H1 (cell line): Measurements from ENCODE around the gene NGEF. TPM values are rescaled to one million over a fixed set of nuclear protein-coding genes. Genes with fewer than 3 reads are reported as not detected.

ENCODE experiments used
- CTCF ChIA-PET: fragments of 300-600 bp; sonication (Branson Sonifier 250); formaldehyde crosslinking; loops from one replicate; lab custom pipeline; 2021; ENCODE audit not compliant: partially characterized antibody; lab: Charles Lee
- POLR2A ChIA-PET: fragments of 300-600 bp; sonication (Branson Sonifier 250); formaldehyde crosslinking; loops from one replicate; lab custom pipeline; 2021; ENCODE audit warnings: inconsistent platforms; ENCODE audit not compliant: partially characterized antibody; lab: Charles Lee
- DNase-seq, 2 experiments: peaks; one replicate each; pipeline versions ENCODE4 v3.0.0 to v3.0.0-alpha.2; 2010 to 2022; ENCODE audit warnings: low spot score in 2 of 2, low read depth in 1 of 2, mixed read lengths in 1 of 2
- FAIRE-seq: peaks from 2 replicates; lab custom pipeline; 2011; peaks lifted over from hg19 to GRCh38; lab: Jason Lieb, UNC
- H2AFZ ChIP-seq: 2 replicates; pipeline ENCODE4 v1.8.1; 2012; ENCODE audit warnings: low read length, inconsistent platforms
- H2AK5ac ChIP-seq: 2 replicates; pipeline ENCODE4 v1.6.1; 2013; ENCODE audit warnings: low read depth, low read length
- H2BK120ac ChIP-seq: replicated peaks from 2 replicates; pipeline ENCODE3; 2013; ENCODE audit warnings: low read depth, low read length, inconsistent platforms
- H2BK12ac ChIP-seq: 2 replicates; pipeline ENCODE4 v1.6.1; 2013; ENCODE audit warnings: low read depth, low read length
- H2BK15ac ChIP-seq: 2 replicates; pipeline ENCODE4 v1.6.1; 2013; ENCODE audit warnings: low read length
- H2BK20ac ChIP-seq: 2 replicates; pipeline ENCODE4 v1.6.1; 2013; ENCODE audit warnings: low read length
- H2BK5ac ChIP-seq: 2 replicates; pipeline ENCODE4 v1.6.1; 2013; ENCODE audit warnings: low read depth, low read length
- H3K14ac ChIP-seq: 2 replicates; pipeline ENCODE4 v1.6.1; 2013; ENCODE audit warnings: inconsistent platforms; ENCODE audit not compliant: insufficient read length
- H3K18ac ChIP-seq: 2 replicates; pipeline ENCODE4 v1.6.1; 2013; ENCODE audit warnings: low read length; ENCODE audit errors: extremely low read depth
- H3K23ac ChIP-seq: 2 replicates; pipeline ENCODE4 v1.6.1; 2013; ENCODE audit warnings: inconsistent platforms; ENCODE audit not compliant: insufficient read length
- H3K23me2 ChIP-seq: 2 replicates; pipeline ENCODE4 v1.6.1; 2013; ENCODE audit warnings: low read depth, low read length
- H3K27ac ChIP-seq: 2 replicates; pipeline ENCODE4 v1.6.1; 2011; ENCODE audit warnings: low read depth, low read length, inconsistent platforms
- H3K27me3 ChIP-seq, 4 experiments: replicated peaks in 1 of 4; 1 replicate in 1 of 4; 2 replicates in 3 of 4; pipeline versions ENCODE4 v1.6.1 to v1.8.1; 2011 to 2013; ENCODE audit warnings: low read length in 3 of 4, mild to moderate bottlenecking in 3 of 4, inconsistent platforms in 2 of 4, mixed read lengths in 2 of 4, moderate library complexity in 1 of 4; ENCODE audit not compliant: control insufficient read depth in 3 of 4, insufficient read depth in 3 of 4; ENCODE audit errors: extremely low read depth in 1 of 4
- H3K36me3 ChIP-seq, 4 experiments: 2 replicates each; pipeline versions ENCODE4 v1.6.1 to v1.8.1; 2011 to 2013; ENCODE audit warnings: mild to moderate bottlenecking in 4 of 4, low read length in 3 of 4, moderate library complexity in 2 of 4, control low read depth in 1 of 4, inconsistent platforms in 1 of 4; ENCODE audit not compliant: insufficient read depth in 4 of 4, control insufficient read depth in 2 of 4
- H3K4ac ChIP-seq: replicated peaks from 2 replicates; pipeline ENCODE3; 2013; ENCODE audit warnings: low read length, low read depth, mixed read lengths, inconsistent platforms; ENCODE audit not compliant: insufficient read length
- H3K4me1 ChIP-seq, 4 experiments: replicated peaks in 1 of 4; 1 replicate in 1 of 4; 2 replicates in 3 of 4; pipeline versions ENCODE4 v1.6.1 to v1.8.1; 2011 to 2013; ENCODE audit warnings: low read length in 3 of 4, inconsistent platforms in 2 of 4, mixed read lengths in 1 of 4; ENCODE audit not compliant: insufficient read depth in 4 of 4, control insufficient read depth in 3 of 4
- H3K4me2 ChIP-seq, 2 experiments: 2 replicates each; pipeline versions ENCODE4 v1.6.1 to v1.8.1; 2011 to 2013; ENCODE audit warnings: low read depth in 2 of 2, low read length in 2 of 2, control low read depth in 1 of 2, inconsistent platforms in 1 of 2, mild to moderate bottlenecking in 1 of 2; ENCODE audit not compliant: insufficient read depth in 1 of 2
- H3K4me3 ChIP-seq, 4 experiments: fragments of 200-600, 300-600 bp in 1 of 4; sonication (generic), shearing (Covaris generic), sonication (Bioruptor Twin) in 1 of 4; 2 replicates each; pipeline versions ENCODE4 v1.5.1 to v1.8.1; 2011 to 2016; ENCODE audit warnings: low read length in 4 of 4, low read depth in 3 of 4, control low read depth in 2 of 4, inconsistent platforms in 2 of 4, mild to moderate bottlenecking in 2 of 4, mixed read lengths in 1 of 4, moderate library complexity in 1 of 4; ENCODE audit not compliant: insufficient read depth in 2 of 4; ENCODE audit errors: extremely low read depth in 1 of 4
- H3K56ac ChIP-seq: replicated peaks from 2 replicates; pipeline ENCODE3; 2013; ENCODE audit warnings: low read depth, mild to moderate bottlenecking, mixed read lengths, low read length, inconsistent platforms; ENCODE audit not compliant: insufficient read length
- H3K79me1 ChIP-seq: 2 replicates; pipeline ENCODE4 v1.6.1; 2013; ENCODE audit warnings: low read depth, low read length, control low read depth
- H3K79me2 ChIP-seq, 2 experiments: 2 replicates each; pipeline versions ENCODE4 v1.6.1 to v1.8.1; 2012 to 2013; ENCODE audit warnings: low read length in 2 of 2, mild to moderate bottlenecking in 2 of 2, inconsistent platforms in 1 of 2; ENCODE audit not compliant: insufficient read depth in 2 of 2, control insufficient read depth in 1 of 2
- H3K9ac ChIP-seq, 4 experiments: replicated peaks in 1 of 4; 1 replicate in 1 of 4; 2 replicates in 3 of 4; pipeline versions ENCODE4 v1.6.1 to v1.8.1; 2011 to 2013; ENCODE audit warnings: low read depth in 3 of 4, low read length in 3 of 4, control low read depth in 2 of 4, mild to moderate bottlenecking in 2 of 4, moderate library complexity in 2 of 4, inconsistent platforms in 1 of 4; ENCODE audit errors: extremely low read depth in 1 of 4
- H3K9me3 ChIP-seq, 2 experiments: 2 replicates each; pipeline versions ENCODE4 v1.6.1 to v1.8.1; 2012 to 2013; ENCODE audit warnings: mild to moderate bottlenecking in 2 of 2, moderate library complexity in 2 of 2, control low read depth in 1 of 2, inconsistent platforms in 1 of 2, low read depth in 1 of 2, low read length in 1 of 2, mixed read lengths in 1 of 2; ENCODE audit not compliant: insufficient read depth in 2 of 2
- H4K20me1 ChIP-seq, 2 experiments: replicated peaks in 1 of 2; 2 replicates each; pipeline versions ENCODE3 to v1.8.1; 2011 to 2013; ENCODE audit warnings: inconsistent platforms in 2 of 2, low read length in 2 of 2, mild to moderate bottlenecking in 1 of 2; ENCODE audit not compliant: insufficient read depth in 2 of 2, control insufficient read depth in 1 of 2
- H4K5ac ChIP-seq: 2 replicates; pipeline ENCODE4 v1.6.1; 2013; ENCODE audit warnings: low read length, low read depth, mixed read lengths, inconsistent platforms; ENCODE audit not compliant: insufficient read length
- H4K8ac ChIP-seq: 2 replicates; pipeline ENCODE4 v1.8.0; 2013; ENCODE audit warnings: mild to moderate bottlenecking, moderate library complexity, low read length, inconsistent platforms; ENCODE audit not compliant: insufficient read depth; ENCODE audit errors: extremely low read depth
- H4K91ac ChIP-seq: replicated peaks from 2 replicates; pipeline ENCODE3; 2013; ENCODE audit warnings: low read length, mixed read lengths, inconsistent platforms; ENCODE audit not compliant: insufficient read length
- ATF2 ChIP-seq: IDR thresholded peaks from 2 replicates; pipeline ENCODE4 v1.6.1; 2012; ENCODE audit warnings: low read length, inconsistent platforms
- BRCA1 ChIP-seq: IDR thresholded peaks from 2 replicates; pipeline ENCODE4 v1.6.1; 2012; ENCODE audit warnings: low read depth, low read length, improper control_type of control experiment
- CEBPB ChIP-seq: IDR thresholded peaks from 2 replicates; pipeline ENCODE4 v1.6.1; 2012; ENCODE audit warnings: low read depth, low read length
- EGR1 ChIP-seq: IDR thresholded peaks from 2 replicates; pipeline ENCODE4 v1.6.1; 2011; ENCODE audit warnings: low read depth, low read length, borderline replicate concordance
- HDAC2 ChIP-seq, 2 experiments: fragments of 300-600 bp in 1 of 2; sonication (generic) in 1 of 2; IDR thresholded peaks; 2 replicates each; pipeline ENCODE4 v1.6.1; 2011 to 2012; ENCODE audit warnings: low read depth in 2 of 2, low read length in 2 of 2, mild to moderate bottlenecking in 2 of 2, moderate library complexity in 2 of 2, borderline replicate concordance in 1 of 2, inconsistent platforms in 1 of 2
- KDM4A ChIP-seq: IDR thresholded peaks from one replicate; pipeline ENCODE4 v1.7.1; 2012; ENCODE audit warnings: low read depth, mild to moderate bottlenecking, moderate library complexity, low read length, inconsistent platforms; ENCODE audit not compliant: severe bottlenecking
- SIX5 ChIP-seq: IDR thresholded peaks from 2 replicates; pipeline ENCODE4 v1.6.1; 2011; ENCODE audit warnings: mild to moderate bottlenecking, low read depth, low read length
- SP4 ChIP-seq: IDR thresholded peaks from 2 replicates; pipeline ENCODE4 v1.6.1; 2012; ENCODE audit warnings: low read length, inconsistent platforms
- TAF7 ChIP-seq: optimal IDR thresholded peaks from 2 replicates; pipeline ENCODE3; 2011; ENCODE audit warnings: low read depth, mild to moderate bottlenecking, inconsistent platforms, low read length, moderate library complexity, borderline replicate concordance
- TBP ChIP-seq: IDR thresholded peaks from 2 replicates; pipeline ENCODE4 v1.6.1; 2011; ENCODE audit warnings: low read depth, low read length, improper control_type of control experiment
- WGBS, 2 experiments: shearing (Covaris generic) in 1 of 2; methylation state at CpG; one replicate each; pipeline versions ENCODE4 v1.1.6 to v1.1.7; 2013 to 2015; ENCODE audit warnings: low lambda C conversion rate in 2 of 2, mixed read lengths in 2 of 2, inconsistent platforms in 1 of 2, low coverage in 1 of 2, missing lambda C conversion rate in 1 of 2; ENCODE audit not compliant: insufficient replicate concordance in 2 of 2, insufficient coverage in 1 of 2, insufficient read length in 1 of 2; ENCODE audit errors: extremely low coverage in 1 of 2, missing lambda C conversion rate in 1 of 2; 5-methylcytosine and 5-hydroxymethylcytosine counted together
- polyA plus RNA-seq, 7 experiments: library from polyadenylated mRNA; depleted of rRNA in 3 of 7; stranded (reverse) in 5 of 7; unstranded in 2 of 7; fragments of >200 nt in 5 of 7; fragments of 200-250 nt in 2 of 7; gene quantifications; 1 replicate in 5 of 7; 2 replicates in 1 of 7; 4 replicates in 1 of 7; pipeline versions ENCODE4 v1.2.1 to v1.2.3, GENCODE V29; 2011 to 2013; ENCODE audit warnings: missing spikeins in 2 of 7, mixed read lengths in 2 of 7
- total RNA-seq: library from RNA; stranded (reverse); fragmentation: NEBNext Ultra II Directional; extraction: Animal tissue kit (Norgen Biotek cat#: 25700); gene quantifications from 2 replicates; pipeline ENCODE4 v1.2.1, GENCODE V29; 2021
- TF ChIP-seq, protein P1 (sequence below): IDR thresholded peaks from 2 replicates; pipeline ENCODE4 v1.6.1; 2011; ENCODE audit warnings: low read depth, mild to moderate bottlenecking, low read length; ENCODE audit not compliant: insufficient read depth

Gene NGEF
- total and polyA plus RNA-seq, 2 of the 8 experiments (the other 6 are each of a cell fraction or from before 2014, with no cell fraction given) = 2.7 to 3.2 TPM

DNA sequence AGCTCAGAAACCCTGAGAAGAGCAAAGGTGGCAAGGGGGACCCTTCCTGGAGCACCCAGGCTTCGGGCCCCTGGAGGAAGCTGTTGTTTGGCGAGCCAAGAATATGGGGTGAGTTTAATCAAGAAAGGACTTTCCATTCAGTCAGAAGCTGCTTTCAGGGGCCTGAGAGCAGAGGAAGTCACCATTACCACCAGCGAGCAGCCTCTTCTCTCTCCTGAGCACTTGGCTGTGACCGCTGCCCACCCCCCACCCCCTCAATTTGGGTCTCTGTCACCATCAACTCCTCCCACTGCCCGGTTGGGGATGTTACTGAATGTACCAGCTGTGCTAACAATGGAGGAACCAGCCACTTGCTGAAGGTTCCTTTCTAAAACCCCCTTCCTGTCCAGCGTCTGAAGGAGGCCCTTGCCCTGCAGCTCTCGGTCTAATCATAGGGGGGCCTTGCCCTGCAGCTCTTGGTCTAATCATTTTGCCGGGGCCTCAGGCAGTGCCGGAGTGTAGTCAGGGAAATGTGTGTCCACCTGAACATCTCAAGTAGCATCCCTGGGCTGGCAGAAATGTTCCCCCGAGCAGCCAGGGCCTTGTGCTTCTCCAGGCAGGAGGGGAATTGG, 48.0 kb upstream of the NGEF start:
- Histone ChIP-seq H3K9me3 (no peaks in the 10 kb centered on the region), H3K79me2 (no peaks in the 10 kb centered on the region), H3K4ac (no peak overlapping the region), H3K18ac (no peak overlapping the region), H3K27me3 (no peaks in the 10 kb centered on the region; a peak in 1 of 7 replicates), H3K27ac (no peak overlapping the region), H4K8ac (no peak overlapping the region; the same call in 1 of the 2 replicates), H3K4me2 (no peak overlapping the region), H2BK12ac (no peak overlapping the region), H3K79me1 (no peaks in the 10 kb centered on the region), H3K23ac (no peak overlapping the region), H3K36me3 (no peaks in the 10 kb centered on the region), H4K5ac (no peak overlapping the region), H4K20me1 (no peaks in the 10 kb centered on the region), H3K56ac (no peak overlapping the region), H3K23me2 (no peaks in the 10 kb centered on the region), H3K4me3 (no peak overlapping the region), H3K9ac (no peak overlapping the region), H2BK20ac (no peak overlapping the region), H4K91ac (no peak overlapping the region), H2BK5ac (no peak overlapping the region), H3K14ac (no peak overlapping the region), H2BK120ac (no peak overlapping the region), H2BK15ac (no peak overlapping the region), H2AFZ (no peak overlapping the region), H2AK5ac (no peak overlapping the region), H3K4me1 (peaks cover 0 to 10% (median 4%) of the 10 kb centered on the region in 4 experiments; a peak in 4 of 7 replicates)
- DNase-seq (no peak), FAIRE-seq (no peak)
- 84% methylated on average over 10 of the region's 10 CpGs; no CpG with 5 or more reads in 1 of the 2 experiments for WGBS, 2 experiments
- CTCF ChIA-PET = interaction anchor here (0.7 to 4.6 kb wide), 31 partner anchors 9 to 917 kb away, joined by 3 to 32 read pairs (median 4); no protein-coding TSS in a partner anchor
- POLR2A ChIA-PET = interaction anchor here (1.2 to 1.4 kb wide), 3 partner anchors 9 to 22 kb away, joined by 3 to 7 read pairs (median 3); no protein-coding TSS in a partner anchor
- TF ChIP-seq ATF2 = no peak
- TF ChIP-seq SP4 = no peak
- TF ChIP-seq, protein P1, sequence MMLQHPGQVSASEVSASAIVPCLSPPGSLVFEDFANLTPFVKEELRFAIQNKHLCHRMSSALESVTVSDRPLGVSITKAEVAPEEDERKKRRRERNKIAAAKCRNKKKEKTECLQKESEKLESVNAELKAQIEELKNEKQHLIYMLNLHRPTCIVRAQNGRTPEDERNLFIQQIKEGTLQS = no peak
- TF ChIP-seq SIX5 = no peak
- TF ChIP-seq HDAC2 (IDR thresholded peaks at IDR 0.05; ENCODE audit: borderline replicate concordance in 1 of 2, low read depth in 2 of 2, low read length in 2 of 2) = no peak
- TF ChIP-seq TBP = no peak
- no peak for TF ChIP-seq BRCA1
- TF ChIP-seq EGR1 = no peak
- no peak for TF ChIP-seq KDM4A
- TF ChIP-seq CEBPB = no peak
- no peak for TF ChIP-seq TAF7
